Spleen (tissue), 11 donors: ENCODE results near the gene OPN3. TPM values are rescaled to one million over a fixed set of nuclear protein-coding genes. Genes with fewer than 3 reads are reported as not detected.

ENCODE experiments used
- DNase-seq: peaks from one replicate; pipeline ENCODE4 v3.0.0-alpha.2; 2020
- H3K27ac ChIP-seq, 8 donors: fragments of 200-600 bp; sonication (generic) in 7 of 8; 1 replicate in 4 of 8; 2 replicates in 4 of 8; pipeline versions ENCODE4 v1.5.0 to v1.8.0; 2016 to 2021; ENCODE audit warnings: inconsistent platforms in 4 of 8, mild to moderate bottlenecking in 4 of 8, moderate library complexity in 1 of 8
- H3K27me3 ChIP-seq, 7 donors: fragments of 200-600 bp; sonication (generic) in 6 of 7; replicated peaks in 1 of 7; 1 replicate in 4 of 7; 2 replicates in 3 of 7; pipeline versions ENCODE4 v1.5.0 to v1.8.0; 2016 to 2021; ENCODE audit warnings: inconsistent platforms in 3 of 7, mild to moderate bottlenecking in 1 of 7
- H3K36me3 ChIP-seq, 6 donors: fragments of 200-600 bp; sonication (generic) in 5 of 6; 1 replicate in 4 of 6; 2 replicates in 2 of 6; pipeline versions ENCODE4 v1.5.0 to v1.8.0; 2016 to 2021; ENCODE audit warnings: inconsistent platforms in 2 of 6
- H3K4me1 ChIP-seq, 6 donors: fragments of 200-600 bp; sonication (generic) in 5 of 6; 1 replicate in 3 of 6; 2 replicates in 3 of 6; pipeline versions ENCODE4 v1.5.0 to v1.8.0; 2016 to 2021; ENCODE audit warnings: inconsistent platforms in 3 of 6
- H3K4me3 ChIP-seq, 8 donors: fragments of 200-600 bp; sonication (generic) in 7 of 8; 1 replicate in 4 of 8; 2 replicates in 4 of 8; pipeline versions ENCODE4 v1.5.0 to v1.8.0; 2016 to 2021; ENCODE audit warnings: inconsistent platforms in 4 of 8, mild to moderate bottlenecking in 4 of 8, moderate library complexity in 2 of 8
- H3K9me3 ChIP-seq, 8 donors: fragments of 200-600 bp; sonication (generic) in 7 of 8; 1 replicate in 4 of 8; 2 replicates in 4 of 8; pipeline versions ENCODE4 v1.5.0 to v1.8.0; 2016 to 2021; ENCODE audit warnings: inconsistent platforms in 4 of 8
- CTCF ChIP-seq, 11 experiments: fragments of 200-600 bp in 7 of 11; fragments of 450-650 bp in 4 of 11; sonication (generic) in 4 of 11; IDR thresholded peaks in 8 of 11; conservative IDR thresholded peaks in 3 of 11; 1 replicate in 7 of 11; 2 replicates in 4 of 11; pipeline versions ENCODE4 v1.4.0 to v1.8.0; 2016 to 2021; ENCODE audit warnings: antibody characterized with exemption in 11 of 11, inconsistent platforms in 4 of 11, mild to moderate bottlenecking in 1 of 11
- POLR2A ChIP-seq, 3 donors: fragments of 450-650 bp; IDR thresholded peaks; one replicate each; pipeline ENCODE4 v1.5.1; 2017; ENCODE audit warnings: antibody characterized with exemption in 3 of 3, mild to moderate bottlenecking in 1 of 3
- POLR2AphosphoS5 ChIP-seq, 3 donors: sonication (generic); formaldehyde crosslinking; IDR thresholded peaks; one replicate each; pipeline ENCODE4 v1.5.1; 2017; ENCODE audit warnings: antibody characterized with exemption in 3 of 3
- WGBS, 5 donors: extraction: QIAGEN DNeasy Blood & Tissue Kit in 3 of 5; methylation state at CpG; one replicate each; pipeline versions ENCODE4 v1.1.5 to v1.1.7; 2013 to 2018; 5-methylcytosine and 5-hydroxymethylcytosine counted together
- intact Hi-C: fragments of 100-400 bp; cut with DNase I; formaldehyde crosslinking; loops from one replicate; pipeline ENCODE4 v1.15.0; 2023; ENCODE audit warnings: low total_unique reads
- polyA plus RNA-seq, 3 donors: library from polyadenylated mRNA; stranded (reverse); fragments of 200-250 nt; gene quantifications; one replicate each; pipeline ENCODE4 v1.2.1, GENCODE V29; 2013
- total RNA-seq, 7 donors: library from RNA; depleted of rRNA in 3 of 7; stranded (reverse); fragments of >200 nt in 3 of 7; fragmentation: NEBNext Ultra II Directional in 4 of 7; extraction: Animal tissue kit (Norgen Biotek cat#: 25700) in 4 of 7; gene quantifications; one replicate each; pipeline versions ENCODE4 v1.1.0 to v1.2.1, GENCODE V29; 2016 to 2021
- donor health status: healthy with polysubstance abuse.
- donor health status: DM: no; HTN: no; CAD: no; lungs with moderate emphysema.
- donor health status: DM: no; HTN: no; CAD: no.
- donor health status: Bipolar disorder and iron deficiency.
- donor health status: healthy.
- donor health status: DM: no; HTN: no; CAD: no.
- donor health status: DM: yes; HTN: yes; CAD: no.

OPN3 gene
- total and polyA plus RNA-seq, 10 donors = 15.1 to 39.4 (median 24.6) TPM

- Histone ChIP-seq H3K36me3 (peaks cover 0 to 22% (median 3%) of the 10 kb centered on the region in 6 donors), H3K9me3 (no peaks in the 10 kb centered on the region), H3K4me1 (peaks cover 0 to 20% (median 8%) of the 10 kb centered on the region in 6 donors), H3K27ac (no peak overlapping the region), H3K27me3 (no peaks in the 10 kb centered on the region), H3K4me3 (no peak overlapping the region)
- DNase-seq = no peak
- 84 to 94% (median 85%) methylated on average over 5 of the region's 5 CpGs for WGBS, 5 donors
- TF ChIP-seq POLR2AphosphoS5 (IDR thresholded peaks at IDR 0.05) (no peak), CTCF (IDR thresholded peaks at IDR 0.05 in 8 of 11, conservative IDR thresholded peaks at IDR 0.05 in 3 of 11) (no peak), POLR2A (IDR thresholded peaks at IDR 0.05) (no peak)
- intact Hi-C loops = no loop called here
Measured at GRCh38 chr1:241557031-241557430, 83.1 kb downstream of the OPN3 start.

- H3K9me3 ChIP-seq = no peaks in the 10 kb centered on the region
- H3K4me1 ChIP-seq = peaks cover 0 to 26% (median 15%) of the 10 kb centered on the region in 6 donors
- no peak overlapping the region for H3K4me3 ChIP-seq
- H3K27ac ChIP-seq = no peak overlapping the region
- peaks cover 0 to 12% (median 3%) of the 10 kb centered on the region in 6 donors for H3K36me3 ChIP-seq
- no peaks in the 10 kb centered on the region for H3K27me3 ChIP-seq
- intact Hi-C loops = no loop called here
- 87 to 98% (median 96%) methylated on average over 3 of the region's 3 CpGs for WGBS, 5 donors
- no peak for TF ChIP-seq POLR2AphosphoS5 (IDR thresholded peaks at IDR 0.05)
- no peak for TF ChIP-seq CTCF (IDR thresholded peaks at IDR 0.05 in 8 of 11, conservative IDR thresholded peaks at IDR 0.05 in 3 of 11)
- TF ChIP-seq POLR2A (IDR thresholded peaks at IDR 0.05) = no peak
- no peak for DNase-seq
Measured at GRCh38 chr1:241555526-241555925, 84.6 kb downstream of the OPN3 start.

DNA sequence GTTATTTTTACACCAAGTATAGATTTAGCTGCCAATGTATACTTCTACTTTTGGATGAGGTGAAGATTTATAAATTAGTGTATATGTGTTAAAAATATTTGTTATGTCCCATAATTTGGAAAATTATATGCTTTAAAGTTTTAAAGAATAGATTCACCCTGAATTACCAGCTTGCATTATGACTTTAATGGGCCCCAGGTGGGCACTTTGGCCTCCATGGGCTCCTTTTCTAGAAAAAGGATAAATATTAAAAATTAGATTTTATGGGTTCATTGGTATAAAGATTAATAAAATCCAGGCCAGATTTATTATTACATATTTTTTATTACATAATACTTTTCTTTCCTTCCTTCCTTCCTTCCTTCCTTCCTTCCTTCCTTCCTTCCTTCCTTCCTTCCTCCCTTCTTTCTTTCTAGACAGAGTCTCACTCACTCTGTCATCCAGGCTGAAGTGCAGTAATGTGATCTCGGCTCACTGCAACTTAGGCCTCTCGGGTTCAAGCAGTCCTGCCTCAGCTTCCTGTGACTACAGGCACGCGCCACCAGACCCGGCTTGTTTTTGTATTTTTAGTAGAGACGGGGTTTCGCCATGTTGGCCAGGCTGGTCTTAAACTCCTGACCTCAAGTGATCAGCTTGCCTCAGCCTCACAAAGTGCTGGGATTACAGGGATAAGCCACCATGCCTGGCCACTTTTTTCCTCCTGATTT, 86.1 kb downstream of the OPN3 start:
- no peak overlapping the region for H3K4me3 ChIP-seq
- TF ChIP-seq POLR2AphosphoS5 (IDR thresholded peaks at IDR 0.05) (no peak), CTCF (IDR thresholded peaks at IDR 0.05 in 8 of 11, conservative IDR thresholded peaks at IDR 0.05 in 3 of 11) (no peak), POLR2A (IDR thresholded peaks at IDR 0.05) (no peak)
- no peak overlapping the region for H3K27ac ChIP-seq
- peaks cover 0 to 11% (median 3%) of the 10 kb centered on the region in 6 donors for H3K36me3 ChIP-seq
- 76 to 85% (median 79%) methylated on average over 7 of the region's 7 CpGs for WGBS, 5 donors
- intact Hi-C loops = no loop called here
- H3K9me3 ChIP-seq = no peaks in the 10 kb centered on the region
- H3K27me3 ChIP-seq = no peaks in the 10 kb centered on the region
- DNase-seq = peak; percentile 64
- H3K4me1 ChIP-seq = peaks cover 0 to 28% (median 15%) of the 10 kb centered on the region in 6 donors

DNA sequence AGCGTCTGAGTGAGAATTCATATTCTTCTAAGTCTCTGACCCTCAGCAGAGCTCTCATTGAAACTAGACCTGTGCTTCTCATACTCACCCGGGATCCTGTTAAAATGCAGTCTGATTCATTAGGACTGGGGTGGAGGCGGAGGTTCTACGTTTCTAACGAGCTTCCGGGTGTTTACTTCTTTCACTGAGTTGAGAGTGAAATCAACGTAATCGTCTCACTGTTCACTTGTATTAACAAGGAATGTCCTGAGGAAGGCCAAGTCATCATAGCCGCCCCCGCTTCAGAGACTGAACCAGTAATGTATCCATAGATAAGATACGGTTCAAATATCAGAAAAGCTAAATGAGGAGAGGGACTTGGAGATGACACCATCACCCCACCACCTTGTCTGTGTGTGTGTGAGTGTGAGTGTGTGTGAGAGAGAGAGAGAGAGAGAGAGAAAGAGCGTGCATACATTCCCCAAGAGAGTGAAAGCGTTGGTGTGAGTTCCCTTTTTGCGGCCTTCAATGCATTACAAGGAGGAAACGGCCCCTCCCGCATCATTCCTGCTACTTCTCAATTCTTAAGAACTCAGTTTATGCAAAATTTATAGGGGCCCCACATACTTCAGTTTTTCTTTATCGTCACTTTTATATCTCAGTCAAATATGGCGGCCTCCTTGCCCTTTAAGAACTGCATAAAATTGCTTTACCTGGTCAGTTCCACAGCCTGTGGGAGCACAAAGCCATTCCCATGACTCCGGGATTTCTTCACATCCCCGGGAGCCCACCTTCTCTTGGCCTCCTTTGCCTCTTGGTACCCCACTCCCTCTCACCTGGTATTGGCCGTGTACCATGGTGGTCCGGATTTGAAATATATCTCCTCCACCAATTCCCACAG, 88.2 kb downstream of the OPN3 start:
- DNase-seq = peak; percentile 88
- WGBS, 5 donors = 35 to 55% (median 37%) methylated on average over 22 of the region's 22 CpGs
- Histone ChIP-seq H3K27ac (peak overlapping the region; percentile 61 to 92 (median 87)), H3K4me3 (peak overlapping the region in 4 of 8 donors; percentile 13 to 62 (median 24)), H3K27me3 (no peaks in the 10 kb centered on the region), H3K36me3 (peaks cover 0 to 11% (median 3%) of the 10 kb centered on the region in 6 donors), H3K9me3 (no peaks in the 10 kb centered on the region), H3K4me1 (peaks cover 0 to 28% (median 13%) of the 10 kb centered on the region in 6 donors)
- peak in 2 of 3 donors; percentile 61 to 77 for TF ChIP-seq POLR2A (IDR thresholded peaks at IDR 0.05)
- peak in 1 of 11 experiments; percentile 4 for TF ChIP-seq CTCF (IDR thresholded peaks at IDR 0.05 in 8 of 11, conservative IDR thresholded peaks at IDR 0.05 in 3 of 11)
- TF ChIP-seq POLR2AphosphoS5 (IDR thresholded peaks at IDR 0.05) = peak in 1 of 3 donors; percentile 86
- intact Hi-C loops = no loop called here
